NCI-H1930 (cell line): ENCODE data around the gene HPSE.
A peak's percentile ranks its signal among the peaks of the same experiment; 100 is the strongest.

Experiments
- DNase-seq, 2 experiments: peaks; one replicate each; lab custom pipeline; 2025; lab: John Stamatoyannopoulos, UW

HPSE gene

GRCh38 chr4:83334425-83335241 is at the start of gene HPSE:
HPSE (minus strand) TSS chr4:83334848; CDS start chr4:83334782, 66 bp downstream.
- DNase-seq: peak; percentile 63 to 69

- no peak for DNase-seq
Observed at GRCh38 chr4:83382850-83383249, 48.2 kb upstream of the HPSE start.

GRCh38 chr4:83381173-83381572 is 46.5 kb upstream of the HPSE start:
- no peak for DNase-seq

DNA sequence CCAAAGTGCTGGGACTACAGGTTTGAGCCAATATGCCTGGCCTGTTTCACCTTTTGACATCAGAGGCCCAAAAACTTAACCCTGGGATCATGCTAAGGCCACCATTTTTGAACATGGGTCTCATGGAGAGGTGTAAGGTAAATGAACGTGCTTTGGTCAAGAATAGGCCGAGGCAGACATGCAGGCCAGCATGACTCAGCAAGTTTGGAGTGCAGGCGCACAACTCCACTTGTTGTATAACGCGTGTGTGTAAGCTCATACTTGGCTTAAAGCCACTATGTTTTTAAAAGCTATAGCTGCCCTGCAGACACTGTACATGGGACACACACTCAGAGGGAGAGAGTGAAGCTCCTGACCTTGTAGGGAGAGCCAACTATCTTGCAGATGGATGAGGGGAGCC is 43.8 kb upstream of the HPSE start:
- DNase-seq: peak in 1 of 2 experiments; percentile 9

- DNase-seq: no peak
Observed at GRCh38 chr4:83372931-83373330, 38.3 kb upstream of the HPSE start.

- DNase-seq: no peak
Observed at GRCh38 chr4:83371936-83372335, 37.3 kb upstream of the HPSE start.

DNA sequence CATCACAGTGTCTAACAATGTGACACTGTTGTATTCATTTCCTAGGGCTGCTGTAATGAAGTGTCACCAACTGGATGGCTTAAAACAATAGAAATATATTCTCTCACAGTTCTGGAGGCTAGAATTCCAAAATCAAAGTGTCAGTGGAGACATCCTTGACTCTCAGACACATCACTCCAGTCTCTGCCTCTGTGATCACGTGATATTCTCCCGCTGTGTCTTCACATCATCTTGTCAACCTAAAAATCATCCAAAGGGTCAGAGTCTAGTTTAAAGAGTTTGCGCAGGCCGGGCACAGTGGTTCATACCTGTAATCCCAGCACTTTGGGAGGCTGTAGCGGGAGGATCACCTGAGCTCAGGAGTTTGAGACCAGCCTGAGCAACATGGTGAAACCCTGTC is 36.6 kb upstream of the HPSE start:
- DNase-seq: no peak

DNA sequence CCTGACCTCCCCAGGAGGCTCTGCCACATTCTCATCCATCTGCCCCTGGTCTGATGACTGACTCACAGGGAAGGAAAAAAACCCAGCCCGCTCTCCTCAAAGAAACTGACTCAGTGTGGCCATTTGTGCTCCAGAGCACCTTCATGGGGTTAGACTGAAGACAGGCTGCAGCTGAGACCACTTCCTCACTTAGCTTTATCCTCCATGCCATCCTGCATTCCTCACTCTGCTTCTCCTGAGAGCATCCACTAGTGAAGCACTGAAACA is 35.9 kb upstream of the HPSE start:
- no peak for DNase-seq

GRCh38 chr4:83369831-83370639 is 35.4 kb upstream of the HPSE start:
- no peak for DNase-seq

- DNase-seq: no peak
Observed at GRCh38 chr4:83364312-83364711, 29.7 kb upstream of the HPSE start.

GRCh38 chr4:83362492-83363329 is 28.1 kb upstream of the HPSE start:
- DNase-seq: no peak

GRCh38 chr4:83361416-83362103 is 26.9 kb upstream of the HPSE start:
- DNase-seq: no peak

DNA sequence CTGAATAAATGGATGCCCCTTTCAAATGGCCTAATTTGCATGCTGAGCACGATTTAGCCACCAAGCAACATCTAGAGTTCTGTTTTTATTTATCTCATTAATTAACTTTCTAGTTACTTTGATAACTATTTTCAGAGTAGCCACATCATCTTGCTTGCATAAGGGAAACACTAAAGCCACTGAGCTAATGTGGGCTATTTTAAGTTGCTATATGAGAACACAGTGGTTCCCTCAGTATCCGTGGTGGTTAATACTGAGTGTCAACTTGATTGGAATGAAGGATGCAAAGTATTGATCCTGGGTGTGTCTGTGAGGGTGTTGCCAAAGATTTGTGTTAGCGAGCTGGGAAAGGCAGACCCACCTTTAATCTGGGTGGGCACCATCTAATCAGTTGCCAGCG is 25.4 kb upstream of the HPSE start:
- no peak for DNase-seq

- DNase-seq: no peak
Observed at GRCh38 chr4:83358410-83358809, 23.8 kb upstream of the HPSE start.

DNA sequence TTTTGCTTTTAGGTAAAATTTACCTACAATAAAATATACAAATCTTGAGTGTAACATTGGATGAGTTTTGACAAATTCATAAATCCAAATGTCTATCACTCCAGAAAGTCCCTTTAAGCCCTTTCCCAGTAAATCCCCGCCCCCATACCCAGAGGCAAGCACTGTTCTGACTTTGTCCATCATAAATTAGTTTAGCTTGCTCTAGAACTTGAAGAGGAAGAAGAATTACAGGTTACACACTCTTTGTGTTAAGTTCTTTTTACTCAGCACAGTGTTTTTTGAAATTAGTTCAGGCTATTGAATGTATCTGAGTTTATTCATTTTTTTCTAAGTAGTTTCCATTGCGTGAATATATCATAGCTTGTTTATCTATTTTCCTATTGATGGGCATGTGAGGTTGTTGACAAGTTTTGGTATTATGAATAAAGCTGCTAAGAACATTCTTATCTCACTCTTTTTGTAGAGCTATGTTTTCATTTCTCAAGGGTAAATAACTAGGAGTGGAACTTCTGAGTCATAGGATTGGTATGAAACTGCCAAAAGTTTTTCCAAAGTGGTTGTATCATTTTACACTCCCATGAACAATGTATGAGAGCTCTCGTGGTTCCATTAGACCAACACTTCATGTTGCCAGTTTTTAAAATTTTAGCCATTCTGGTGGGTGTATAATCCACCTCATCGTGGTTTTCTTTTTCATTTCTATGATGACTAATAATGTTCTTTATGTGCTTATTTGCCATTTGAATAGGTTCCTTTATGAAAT is 22.4 kb upstream of the HPSE start:
- DNase-seq: no peak

- DNase-seq: no peak
Observed at GRCh38 chr4:83353516-83353915, 18.9 kb upstream of the HPSE start.

DNA sequence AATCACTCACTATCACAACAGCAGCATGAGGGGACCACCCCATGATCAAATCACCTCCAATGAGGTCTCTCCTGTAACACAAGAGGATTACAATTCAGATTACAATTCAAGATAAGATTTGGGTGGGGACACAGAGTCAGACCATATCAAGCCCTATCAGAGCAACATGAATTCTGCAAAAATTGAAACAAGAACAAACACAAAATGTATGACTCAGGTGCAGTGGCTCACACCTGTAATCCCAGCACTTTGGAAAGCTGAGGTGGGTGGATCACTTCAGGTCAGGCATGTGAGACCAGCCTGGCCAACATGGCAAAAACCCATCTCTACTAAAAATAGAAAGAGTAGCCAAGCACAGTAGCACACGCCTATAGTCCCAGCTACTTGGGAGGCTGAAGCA is 13.4 kb upstream of the HPSE start:
- DNase-seq: no peak

- no peak for DNase-seq
Observed at GRCh38 chr4:83342476-83342875, 7.8 kb upstream of the HPSE start.

- DNase-seq: no peak
Observed at GRCh38 chr4:83340692-83341343, 6.2 kb upstream of the HPSE start.

DNA sequence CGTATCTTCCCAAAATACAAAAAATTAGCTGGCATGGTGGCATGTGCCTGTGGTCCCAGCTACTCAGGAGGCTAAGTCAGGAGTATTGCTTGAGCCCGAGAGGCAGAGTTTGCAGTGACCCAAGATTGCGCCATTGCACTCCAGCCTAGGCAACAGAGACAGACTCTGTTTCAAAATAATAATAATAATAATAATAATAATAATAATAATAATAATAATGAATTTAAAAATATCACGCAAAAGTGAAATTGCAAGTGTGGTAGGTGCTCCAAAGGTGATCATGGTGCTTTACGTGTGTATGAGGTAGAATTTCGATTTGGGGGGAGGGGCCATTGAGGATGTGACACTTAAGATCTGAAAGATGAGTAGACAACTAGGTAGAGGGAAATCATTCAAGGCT is 4.9 kb upstream of the HPSE start:
- no peak for DNase-seq

DNA sequence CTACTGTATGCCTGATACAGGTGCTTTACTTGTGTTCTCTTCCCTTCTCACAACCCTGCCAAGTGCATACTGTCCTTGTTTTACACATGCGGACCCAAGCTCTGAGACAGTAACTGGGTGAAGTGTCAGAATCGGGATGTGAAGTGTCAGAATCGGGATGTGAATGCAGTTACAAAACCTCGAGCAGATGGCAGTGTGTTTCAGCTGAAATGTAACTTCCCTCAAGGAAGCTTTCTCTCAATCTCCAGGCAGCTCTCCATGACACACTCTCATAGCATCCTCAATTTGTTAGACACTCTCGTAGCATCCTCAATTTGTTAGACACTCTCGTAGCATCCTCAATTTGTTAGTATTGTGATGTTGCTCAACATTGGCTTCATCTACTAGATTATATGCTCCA is 1.1 kb upstream of the HPSE start:
- DNase-seq: no peak
